ENCODE data around the gene CAPS.

DNA sequence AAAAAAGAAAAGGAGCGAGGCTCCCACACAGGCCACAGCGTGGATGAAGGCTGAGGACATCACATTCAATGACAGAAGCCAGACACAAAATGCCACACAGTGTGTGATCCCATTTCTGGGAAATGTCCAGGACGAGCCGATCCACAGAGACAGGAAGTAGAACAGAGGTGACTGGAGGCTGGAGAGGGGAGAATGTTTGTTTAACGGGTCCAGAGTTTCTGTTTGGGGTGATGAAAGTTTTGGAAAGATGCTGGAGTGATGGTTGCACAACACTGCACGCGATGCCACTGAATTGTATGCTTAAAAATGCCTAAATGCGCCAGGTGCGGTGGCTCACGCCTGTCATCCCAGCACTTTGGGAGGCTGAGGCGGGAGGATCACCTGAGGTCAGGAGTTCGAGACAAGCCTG lies 43.1 kb upstream of the CAPS start:
- TF ChIP-seq POLR2A (IDR thresholded peaks at IDR 0.05; ENCODE audit: low read depth, low read length): no peak
- no peak for TF ChIP-seq TAF1 (IDR thresholded peaks at IDR 0.05; ENCODE audit: borderline replicate concordance, low read depth, low read length)
- no peak for TF ChIP-seq POLR2AphosphoS5 (IDR thresholded peaks at IDR 0.05; ENCODE audit: low read depth, low read length)
